NCI-H2196 (cell line): ENCODE measurements around the gene SCGB3A2.
A peak's percentile ranks its signal among the peaks of the same experiment; 100 is the strongest.

Experiments
- DNase-seq: peaks from one replicate; lab custom pipeline; 2025; ENCODE audit not compliant: unreplicated experiment; lab: John Stamatoyannopoulos, UW

The SCGB3A2 gene, protein sequence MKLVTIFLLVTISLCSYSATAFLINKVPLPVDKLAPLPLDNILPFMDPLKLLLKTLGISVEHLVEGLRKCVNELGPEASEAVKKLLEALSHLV

DNA sequence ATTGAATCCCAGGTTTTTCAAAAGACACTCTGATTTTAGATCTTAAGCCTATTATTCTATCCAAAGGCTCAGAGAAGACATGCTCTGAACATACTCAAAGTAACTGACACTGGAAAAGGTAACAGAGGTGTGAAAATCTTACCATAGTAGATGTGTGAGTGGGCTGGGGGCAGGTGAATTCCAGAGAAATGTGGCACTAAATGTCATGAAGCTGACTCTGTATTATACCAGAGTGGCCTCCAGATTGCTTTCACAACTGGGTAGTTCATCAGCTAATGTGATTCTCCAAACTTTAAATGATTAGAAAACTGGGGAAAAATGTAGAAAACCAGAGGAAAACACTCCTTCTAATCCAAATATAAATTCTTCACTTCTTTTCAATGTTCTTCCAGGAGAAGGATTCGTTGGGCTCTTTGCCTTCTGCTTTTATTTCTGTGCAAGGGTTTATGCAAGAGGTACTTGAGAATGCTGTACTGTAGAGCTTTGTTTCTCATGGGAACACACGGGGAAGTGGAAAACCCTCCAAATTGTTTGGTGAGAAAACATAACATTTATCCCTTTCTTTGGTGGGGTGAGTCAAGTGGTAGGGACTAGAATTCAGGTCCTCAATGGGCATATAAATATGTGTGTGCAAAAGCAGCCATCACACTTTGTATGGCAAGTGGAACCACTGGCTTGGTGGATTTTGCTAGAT is at the start of gene SCGB3A2:
Gene SCGB3A2, plus strand, starts transcription at position 646 of the 694 bp plus-strand sequence. CDS start 93 bp downstream, outside the sequence.
- no peak for DNase-seq

- DNase-seq = no peak
Measured at GRCh38 chr5:147830035-147830434, 48.5 kb upstream of the SCGB3A2 start.

DNA sequence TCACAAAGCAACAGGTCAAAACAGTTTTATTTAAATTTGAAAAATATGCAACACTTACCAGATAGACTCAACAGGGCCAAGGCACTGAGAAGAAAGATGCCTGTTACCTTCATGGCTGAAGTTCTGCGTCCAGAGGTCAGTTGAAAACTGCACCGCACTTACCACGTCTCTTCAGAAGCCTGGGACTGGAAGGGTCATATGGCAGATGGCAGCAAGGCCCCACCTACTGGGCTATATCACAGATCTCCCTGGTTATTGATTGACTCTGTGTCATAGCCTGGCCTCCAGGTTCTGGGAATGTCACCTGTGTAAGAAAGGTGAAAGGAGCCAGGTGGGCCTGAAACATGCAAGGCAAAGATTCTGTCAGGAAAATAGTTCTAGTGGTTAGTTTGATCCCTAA is 47.0 kb upstream of the SCGB3A2 start, which contains the start of gene SPINK1:
Gene SPINK1, minus strand, starts transcription at position 207 of the 400 bp plus-strand sequence. Its CDS starts 94 bp downstream, at position 113.
- DNase-seq = no peak

- no peak for DNase-seq
Measured at GRCh38 chr5:147832541-147832940, 46.0 kb upstream of the SCGB3A2 start.

DNA sequence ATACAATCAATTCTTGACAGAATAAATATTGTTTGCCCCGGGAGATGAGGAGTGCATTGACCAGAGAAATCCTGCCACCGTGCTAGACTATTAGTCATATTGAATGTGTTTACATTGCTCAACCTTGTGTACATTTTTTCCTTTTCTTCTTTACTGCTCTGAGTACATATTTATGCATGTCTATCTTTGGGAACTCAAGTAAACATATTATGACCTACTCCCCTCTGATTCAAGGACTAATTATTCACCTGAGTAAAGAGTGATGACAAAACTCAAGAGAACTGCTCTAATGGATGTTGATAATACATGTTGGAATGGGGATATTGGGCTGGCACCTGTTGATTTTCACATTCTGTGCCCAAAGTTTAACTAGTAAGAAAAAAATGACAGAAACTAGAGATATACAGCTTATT is 43.1 kb upstream of the SCGB3A2 start:
- DNase-seq = no peak

DNA sequence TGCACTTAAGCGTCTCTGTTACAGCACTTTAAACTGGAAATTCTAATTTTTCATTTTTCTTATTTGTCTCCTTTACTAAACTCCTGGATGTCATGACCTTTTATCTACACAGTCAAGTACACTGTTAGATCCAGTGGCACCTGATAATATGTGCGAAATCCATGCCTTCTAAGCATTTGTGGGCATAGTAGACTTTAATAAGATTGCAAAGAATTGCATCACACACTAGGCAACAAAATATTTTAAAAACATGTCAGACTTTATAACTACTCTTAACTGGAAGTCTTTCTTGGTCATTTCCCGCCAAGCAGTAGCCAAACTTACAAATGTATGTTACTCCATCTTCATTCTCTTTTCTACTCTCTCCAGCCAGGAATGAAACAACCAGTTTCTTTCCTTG is 42.1 kb upstream of the SCGB3A2 start:
- DNase-seq = no peak

- DNase-seq = no peak
Measured at GRCh38 chr5:147842869-147843268, 35.6 kb upstream of the SCGB3A2 start.

DNA sequence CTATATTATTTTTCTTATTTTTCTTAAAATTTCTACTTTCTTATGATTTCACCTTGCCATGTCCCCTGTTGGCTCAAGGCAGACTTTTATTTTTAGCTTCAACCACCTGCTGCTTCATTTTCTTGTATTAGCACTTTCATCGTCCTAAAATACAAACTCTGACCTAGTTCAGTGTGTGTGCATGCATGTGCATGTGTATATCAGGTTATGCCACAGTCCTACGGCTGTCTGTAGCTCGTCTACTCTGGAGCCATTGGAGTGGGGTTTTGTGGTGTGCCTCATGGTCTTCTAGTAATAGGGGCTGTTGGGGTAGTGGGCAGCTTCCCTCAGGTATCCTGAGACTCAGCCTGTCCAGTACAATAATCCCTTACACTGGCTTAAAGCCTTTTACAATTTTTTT is 33.7 kb upstream of the SCGB3A2 start:
- DNase-seq = no peak

- no peak for DNase-seq
Measured at GRCh38 chr5:147845618-147846017, 32.9 kb upstream of the SCGB3A2 start.

DNA sequence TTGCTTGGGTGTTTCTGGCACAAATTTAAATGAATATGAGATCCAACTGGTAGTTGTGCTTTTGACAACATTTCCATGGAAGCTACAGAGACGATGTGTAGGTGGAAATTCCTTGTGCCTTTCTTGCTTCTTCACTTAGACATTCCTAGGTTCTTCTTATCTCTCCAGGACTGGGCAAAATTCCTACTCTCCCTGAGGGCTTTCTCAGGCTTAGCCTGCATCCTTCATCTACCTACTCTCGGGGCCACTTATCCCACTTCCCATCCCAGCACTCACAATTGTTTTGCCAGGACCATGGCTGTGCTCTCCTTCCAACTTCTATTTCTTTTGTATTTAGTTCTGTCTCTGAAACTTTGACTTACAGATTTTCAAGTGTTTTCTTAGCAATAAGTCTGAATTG is 29.3 kb upstream of the SCGB3A2 start:
- DNase-seq = no peak

- DNase-seq = no peak
Measured at GRCh38 chr5:147851578-147851977, 26.9 kb upstream of the SCGB3A2 start.

DNA sequence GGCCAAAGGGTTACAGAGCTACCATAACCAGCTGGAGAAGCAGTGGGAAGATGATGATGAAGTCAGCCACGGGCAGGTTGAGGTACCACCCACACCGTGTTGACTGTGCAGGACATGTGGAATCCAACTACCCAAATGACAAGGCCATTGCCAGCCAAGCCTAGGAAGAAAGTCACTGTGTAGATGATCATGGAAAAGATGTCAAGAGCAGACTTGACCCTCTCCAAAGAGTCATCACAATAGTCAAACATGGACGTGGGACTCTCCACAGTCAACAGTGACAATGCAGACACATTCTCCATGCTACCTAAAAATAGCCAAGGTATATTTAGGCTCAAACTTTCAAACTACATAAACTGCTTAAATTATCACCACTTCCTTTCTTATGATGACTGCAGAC is 26.1 kb upstream of the SCGB3A2 start:
- no peak for DNase-seq

DNA sequence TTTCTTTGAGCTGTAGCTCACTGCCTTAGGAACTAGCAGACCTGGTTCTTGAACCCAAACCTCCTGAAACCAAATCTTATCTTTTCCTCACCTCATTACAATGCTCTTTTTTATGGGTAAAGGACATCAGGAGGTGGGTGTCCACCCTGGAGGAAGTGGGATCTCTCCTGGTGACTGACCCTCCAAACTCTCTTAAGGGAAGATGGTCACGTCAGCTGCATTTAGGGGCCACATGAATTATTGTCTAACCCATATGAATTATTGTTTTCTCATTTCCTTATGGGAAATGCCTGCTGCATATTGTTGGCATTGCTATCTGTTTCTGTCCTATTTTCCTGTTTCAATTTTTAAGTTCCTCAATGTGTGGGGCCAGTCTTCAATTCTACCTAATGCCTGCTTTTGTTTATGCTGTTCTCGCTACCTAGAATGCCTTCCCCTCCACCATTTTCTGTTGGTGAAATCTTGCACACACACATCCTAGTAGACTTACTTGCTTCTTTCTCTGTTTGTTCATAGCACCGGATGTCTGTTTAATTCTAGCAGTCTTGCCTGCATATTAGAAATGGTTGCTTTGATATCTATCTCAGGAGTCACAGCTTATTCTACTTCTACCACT is 25.0 kb upstream of the SCGB3A2 start:
- no peak for DNase-seq

GRCh38 chr5:147854331-147854730 is 24.2 kb upstream of the SCGB3A2 start:
- no peak for DNase-seq

DNA sequence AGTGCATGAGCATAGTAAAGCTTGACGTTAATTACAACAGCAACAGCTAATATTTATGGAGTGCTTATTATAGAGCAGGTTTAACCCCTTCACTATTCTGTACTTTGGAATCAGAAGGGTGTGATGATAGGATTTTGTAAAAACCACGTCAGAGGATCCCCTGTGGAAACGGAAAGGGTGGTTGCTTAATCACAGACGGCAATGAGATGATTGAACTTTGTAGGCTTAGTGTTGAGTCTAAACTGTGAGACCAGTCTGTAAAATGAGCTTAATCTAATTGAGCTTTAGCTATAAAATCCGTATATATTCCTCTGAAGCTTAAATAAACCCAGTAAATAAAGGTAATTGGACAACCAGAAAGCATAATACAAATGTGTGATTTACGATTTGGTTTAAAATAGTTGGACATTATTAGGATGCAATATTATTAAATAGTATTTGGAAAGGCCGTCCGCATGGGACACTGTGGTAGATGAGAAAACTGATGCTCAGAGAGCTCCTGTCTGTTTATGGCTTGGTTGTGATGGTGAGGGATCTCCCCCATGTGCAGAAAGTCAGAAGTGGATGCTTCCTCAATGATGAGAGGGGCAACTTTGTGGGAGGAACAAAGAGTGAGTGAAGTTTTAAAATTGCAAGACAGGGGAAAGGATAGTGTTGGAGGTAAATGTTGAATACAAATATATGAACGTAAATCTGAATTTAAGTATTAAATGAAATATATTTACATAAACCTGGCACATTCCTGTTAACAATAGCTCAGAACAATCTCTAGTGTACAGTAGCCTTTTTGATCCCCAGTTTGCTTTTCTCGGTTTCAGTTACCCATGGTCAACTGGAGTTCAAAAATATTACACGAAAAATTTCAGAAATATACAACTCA is 23.4 kb upstream of the SCGB3A2 start:
- DNase-seq = no peak

DNA sequence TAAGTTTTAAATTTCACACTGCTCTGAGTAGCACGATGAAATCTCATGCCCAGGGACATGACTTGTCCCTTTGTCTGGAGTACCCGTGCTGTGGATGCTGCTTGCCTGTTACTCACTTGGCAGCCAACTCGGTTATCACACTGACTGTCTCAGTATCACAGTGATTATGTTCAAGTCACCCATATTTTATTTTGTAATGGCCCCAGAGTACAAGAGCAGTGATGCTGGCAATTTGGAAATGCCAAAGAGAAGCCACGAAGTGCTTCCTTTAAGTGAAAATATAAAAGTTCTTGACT is 22.8 kb upstream of the SCGB3A2 start:
- DNase-seq = no peak

- no peak for DNase-seq
Measured at GRCh38 chr5:147856801-147857200, 21.7 kb upstream of the SCGB3A2 start.

GRCh38 chr5:147857302-147858129 is 21.0 kb upstream of the SCGB3A2 start:
- peak; percentile 50 for DNase-seq

DNA sequence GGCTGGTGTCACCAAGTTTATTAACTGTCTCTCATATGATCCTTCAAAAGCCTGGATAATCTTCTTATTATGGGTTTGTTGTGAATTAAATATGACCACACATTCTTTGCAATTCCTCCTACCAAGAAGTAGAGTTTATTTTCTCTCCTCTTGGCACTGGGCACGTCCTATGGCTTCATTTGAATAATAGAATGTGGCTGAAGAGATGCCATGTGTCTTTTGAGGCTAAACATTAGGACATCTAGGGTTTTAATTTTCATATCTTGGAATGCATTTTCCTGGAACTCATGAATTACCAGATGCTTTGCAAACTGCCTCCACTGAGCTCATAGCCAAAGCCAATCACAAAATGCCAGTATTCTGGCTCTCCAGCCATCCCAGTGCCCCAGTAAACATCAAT is 19.9 kb upstream of the SCGB3A2 start:
- DNase-seq = no peak

DNA sequence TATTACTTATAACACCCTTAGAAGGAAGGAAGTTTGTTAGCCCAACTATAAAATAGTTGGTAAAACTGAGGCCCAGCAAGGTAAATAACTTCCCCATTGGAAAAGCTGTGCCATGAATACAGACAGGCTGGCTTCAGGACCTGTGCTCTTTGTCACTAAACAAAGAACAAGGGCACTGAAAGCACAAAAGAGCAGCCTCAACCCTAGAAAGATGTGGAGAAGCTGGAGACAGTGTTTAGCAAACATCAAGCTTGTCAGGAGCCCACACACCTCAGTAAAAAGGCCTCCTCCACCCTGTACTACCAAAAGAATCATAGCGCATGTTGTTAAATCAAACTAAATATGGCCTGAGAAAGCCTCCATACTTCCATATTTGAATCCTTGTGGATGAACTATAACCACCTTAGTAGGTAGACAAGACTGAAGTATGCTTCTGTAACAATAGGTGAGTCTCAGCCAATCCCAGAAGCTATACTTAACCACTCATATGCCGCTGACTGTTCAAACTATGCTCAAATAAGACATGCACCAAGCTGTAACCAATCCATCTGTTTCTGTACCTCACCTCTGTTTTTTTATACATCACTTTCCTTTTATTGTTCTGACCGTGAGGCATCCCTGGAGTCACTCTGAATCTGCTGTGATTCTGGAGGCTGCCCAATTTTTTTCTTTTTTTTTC is 18.4 kb upstream of the SCGB3A2 start:
- DNase-seq = no peak
